HEK293 (cell line): Measurements from ENCODE around the gene MAU2.

Source experiments
- CTCF ChIA-PET: fragments of 350-600 bp; formaldehyde crosslinking; extraction: SDS; loops from one replicate; lab custom pipeline; 2021; ENCODE audit warnings: antibody characterized with exemption; lab: Yijun Ruan, JAX
- POLR2A ChIA-PET: fragments of 300-600 bp; formaldehyde crosslinking; extraction: SDS; loops from one replicate; lab custom pipeline; 2020; ENCODE audit warnings: antibody characterized with exemption, inconsistent platforms; lab: Yijun Ruan, JAX
- H3K27ac ChIP-seq: fragments of 200-500 bp; sonication (Bioruptor generic); 2 replicates; pipeline ENCODE4 v1.5.1; 2014; ENCODE audit warnings: low read depth, low read length, control low read depth, inconsistent platforms; ENCODE audit errors: extremely low read depth
- H3K36me3 ChIP-seq, 2 experiments: fragments of 200-500 bp in 1 of 2; sonication (Bioruptor generic) in 1 of 2; 1 replicate in 1 of 2; 2 replicates in 1 of 2; pipeline ENCODE4 v1.5.1; 2014 to 2017; ENCODE audit warnings: inconsistent platforms in 2 of 2, low read length in 2 of 2; ENCODE audit not compliant: control insufficient read depth in 2 of 2, insufficient read depth in 1 of 2
- H3K4me1 ChIP-seq: fragments of 200-500 bp; sonication (Bioruptor generic); 2 replicates; pipeline ENCODE4 v1.5.1; 2014; ENCODE audit warnings: mild to moderate bottlenecking, low read length, inconsistent platforms; ENCODE audit not compliant: control insufficient read depth, insufficient read depth
- H3K4me3 ChIP-seq: 2 replicates; pipeline ENCODE4 v1.5.1; 2011; ENCODE audit warnings: low read depth, mild to moderate bottlenecking, control low read depth, low read length, moderate library complexity
- H3K9me3 ChIP-seq: fragments of 200-500 bp; sonication (Bioruptor generic); 2 replicates; pipeline ENCODE4 v1.5.1; 2014; ENCODE audit warnings: low read depth, low read length, inconsistent platforms; ENCODE audit not compliant: control insufficient read depth, insufficient read depth
- BCL11A ChIP-seq: fragments of 450-650 bp; formaldehyde crosslinking; IDR thresholded peaks from 2 replicates; pipeline ENCODE4 v1.5.1; 2016; ENCODE audit warnings: low read depth, missing biosample characterization, missing genetic modification characterization
- GFI1B ChIP-seq: fragments of 450-650 bp; formaldehyde crosslinking; IDR thresholded peaks from 2 replicates; pipeline ENCODE4 v1.5.1; 2016; ENCODE audit warnings: missing biosample characterization, missing genetic modification characterization
- GLIS2 ChIP-seq: fragments of 450-650 bp; formaldehyde crosslinking; IDR thresholded peaks from 2 replicates; pipeline ENCODE4 v1.5.1; 2016; ENCODE audit warnings: missing biosample characterization, missing genetic modification characterization
- HOXD13 ChIP-seq: sonication (generic); formaldehyde crosslinking; IDR thresholded peaks from 2 replicates; pipeline ENCODE4 v1.8.0; 2022; ENCODE audit warnings: missing genetic modification reagents, borderline replicate concordance
- KLF10 ChIP-seq: fragments of 450-650 bp; IDR thresholded peaks from 2 replicates; pipeline ENCODE4 v1.5.1; 2018; ENCODE audit warnings: missing biosample characterization, mild to moderate bottlenecking, missing genetic modification characterization
- KLF7 ChIP-seq: fragments of 450-650 bp; formaldehyde crosslinking; IDR thresholded peaks from 2 replicates; pipeline ENCODE4 v1.5.1; 2016; ENCODE audit warnings: missing biosample characterization, missing genetic modification characterization, borderline replicate concordance
- KLF9 ChIP-seq: fragments of 450-650 bp; formaldehyde crosslinking; IDR thresholded peaks from 2 replicates; pipeline ENCODE4 v1.5.1; 2016; ENCODE audit warnings: missing biosample characterization, missing genetic modification characterization, low read depth
- MYNN ChIP-seq: fragments of 450-650 bp; formaldehyde crosslinking; IDR thresholded peaks from 2 replicates; pipeline ENCODE4 v1.5.1; 2016; ENCODE audit warnings: missing biosample characterization, missing genetic modification characterization, borderline replicate concordance
- SETDB1 ChIP-seq: IDR thresholded peaks from one replicate; pipeline ENCODE4 v1.6.1; 2017; ENCODE audit warnings: mild to moderate bottlenecking, low read length, moderate library complexity, mixed read lengths; ENCODE audit not compliant: insufficient read length
- SP2 ChIP-seq: fragments of 450-650 bp; formaldehyde crosslinking; IDR thresholded peaks from 2 replicates; pipeline ENCODE4 v1.5.1; 2016; ENCODE audit warnings: missing biosample characterization, missing genetic modification characterization
- SP3 ChIP-seq: fragments of 450-650 bp; formaldehyde crosslinking; IDR thresholded peaks from 2 replicates; pipeline ENCODE4 v1.5.1; 2016; ENCODE audit warnings: missing biosample characterization, missing genetic modification characterization
- ZBTB1 ChIP-seq: fragments of 450-650 bp; formaldehyde crosslinking; IDR thresholded peaks from 2 replicates; pipeline ENCODE4 v1.5.1; 2016; ENCODE audit warnings: missing biosample characterization, missing genetic modification characterization
- ZFP41 ChIP-seq: fragments of 450-650 bp; formaldehyde crosslinking; IDR thresholded peaks from 2 replicates; pipeline ENCODE4 v1.5.1; 2016; ENCODE audit warnings: missing biosample characterization, missing genetic modification characterization, borderline replicate concordance
- ZIC2 ChIP-seq: fragments of 450-650 bp; formaldehyde crosslinking; IDR thresholded peaks from 2 replicates; pipeline ENCODE4 v1.5.1; 2016; ENCODE audit warnings: missing biosample characterization, missing genetic modification characterization
- ZNF335 ChIP-seq: fragments of 450-650 bp; formaldehyde crosslinking; conservative IDR thresholded peaks from 2 replicates; pipeline ENCODE4 v1.5.1; 2016; ENCODE audit warnings: missing biosample characterization, missing genetic modification characterization
- ZNF426 ChIP-seq: fragments of 450-650 bp; formaldehyde crosslinking; IDR thresholded peaks from 2 replicates; pipeline ENCODE4 v1.5.1; 2017; ENCODE audit warnings: missing biosample characterization, missing genetic modification characterization, mild to moderate bottlenecking, inconsistent platforms, moderate library complexity
- ZNF529 ChIP-seq: fragments of 450-650 bp; formaldehyde crosslinking; IDR thresholded peaks from 2 replicates; pipeline ENCODE4 v1.5.1; 2017; ENCODE audit warnings: missing genetic modification characterization, missing biosample characterization; ENCODE audit not compliant: insufficient replicate concordance
- ZNF555 ChIP-seq: fragments of 450-650 bp; formaldehyde crosslinking; conservative IDR thresholded peaks from 2 replicates; pipeline ENCODE4 v1.5.1; 2017; ENCODE audit warnings: missing biosample characterization, mild to moderate bottlenecking, missing genetic modification characterization, inconsistent platforms
- ZNF560 ChIP-seq: fragments of 450-650 bp; formaldehyde crosslinking; IDR thresholded peaks from 2 replicates; pipeline ENCODE4 v1.5.1; 2017; ENCODE audit warnings: missing biosample characterization, missing genetic modification characterization, borderline replicate concordance
- ZNF561 ChIP-seq: fragments of 450-650 bp; IDR thresholded peaks from 2 replicates; pipeline ENCODE4 v1.5.1; 2018; ENCODE audit warnings: missing biosample characterization, missing genetic modification characterization, borderline replicate concordance
- ZNF596 ChIP-seq: fragments of 450-650 bp; IDR thresholded peaks from 2 replicates; pipeline ENCODE4 v1.5.0; 2018; ENCODE audit warnings: missing biosample characterization, mild to moderate bottlenecking, missing genetic modification characterization, moderate library complexity
- ZNF747 ChIP-seq: fragments of 450-650 bp; formaldehyde crosslinking; IDR thresholded peaks from 2 replicates; pipeline ENCODE4 v1.5.1; 2016; ENCODE audit warnings: missing biosample characterization, missing genetic modification characterization
- ZNF785 ChIP-seq: fragments of 450-650 bp; formaldehyde crosslinking; IDR thresholded peaks from 2 replicates; pipeline ENCODE4 v1.5.1; 2016; ENCODE audit warnings: missing biosample characterization, missing genetic modification characterization
- TF ChIP-seq, protein P1 (sequence below): fragments of 450-650 bp; formaldehyde crosslinking; IDR thresholded peaks from 2 replicates; pipeline ENCODE4 v1.5.1; 2017; ENCODE audit warnings: missing biosample characterization, missing genetic modification characterization
- TF ChIP-seq, protein P2 (sequence below): fragments of 450-650 bp; formaldehyde crosslinking; optimal IDR thresholded peaks from 2 replicates; pipeline ENCODE3; 2016; ENCODE audit warnings: missing biosample characterization, mild to moderate bottlenecking, missing genetic modification characterization
- TF ChIP-seq, protein P3 (sequence below): fragments of 450-650 bp; formaldehyde crosslinking; IDR thresholded peaks from 2 replicates; pipeline ENCODE4 v1.5.1; 2016; ENCODE audit warnings: missing biosample characterization, missing genetic modification characterization
- TF ChIP-seq, protein P4 (sequence below): fragments of 450-650 bp; formaldehyde crosslinking; conservative IDR thresholded peaks from 2 replicates; pipeline ENCODE4 v1.5.1; 2016; ENCODE audit warnings: low read depth, missing biosample characterization, missing genetic modification characterization

MAU2 gene

DNA sequence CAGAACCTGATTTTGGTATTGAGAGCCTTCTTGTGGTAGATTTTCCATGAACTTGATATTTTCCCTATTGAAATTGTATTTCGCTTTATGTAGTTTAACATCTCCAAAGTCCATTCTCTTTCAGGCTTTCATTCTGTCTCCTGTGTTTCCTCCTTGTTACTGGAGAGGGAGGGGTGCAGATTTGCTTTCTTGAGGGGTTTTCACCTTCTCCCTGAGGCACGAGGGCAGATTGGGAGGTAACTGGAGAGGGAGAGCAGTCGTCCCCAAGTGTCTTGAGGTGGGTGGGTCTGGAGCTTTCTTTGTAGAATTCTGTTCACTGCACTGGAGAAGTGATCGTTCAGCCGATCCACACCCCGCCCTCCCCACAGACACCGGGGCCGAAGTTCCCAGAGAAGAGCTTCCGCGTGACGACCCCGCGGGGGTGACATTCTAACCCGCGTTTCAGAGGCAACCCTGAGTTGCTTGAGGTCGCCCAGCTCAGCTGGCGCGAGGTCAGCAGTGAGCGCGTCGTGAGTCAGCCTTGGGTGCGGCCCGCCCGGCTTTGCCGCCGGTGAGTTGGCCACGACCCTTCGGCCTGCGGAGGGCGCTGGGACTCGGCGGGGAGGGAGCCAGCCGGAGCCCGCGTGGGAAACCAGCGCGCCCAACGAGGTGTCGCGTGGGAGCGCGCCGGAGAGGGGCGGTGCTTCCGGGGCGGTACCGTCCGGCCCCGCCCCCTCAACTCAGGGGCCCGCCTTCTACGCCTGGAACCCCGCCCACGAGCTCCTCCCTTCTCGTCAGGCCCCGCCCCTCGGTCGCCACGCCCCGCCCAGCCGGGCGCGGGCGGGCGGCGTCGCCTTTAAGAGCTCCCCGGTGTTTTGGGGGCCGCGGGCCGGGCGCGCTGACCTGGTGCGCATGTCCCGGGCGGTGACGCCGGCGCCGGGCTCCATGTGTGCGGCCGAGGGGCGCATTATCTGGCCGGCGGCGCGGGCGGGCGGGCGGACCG lies 84.5 kb downstream of the MAU2 start, which contains the start of gene GATAD2A (continued):
- TF ChIP-seq ZNF596 (tag by site-specific recombination) (no peak), ZNF529 (tag by site-specific recombination) (no peak), ZNF335 (tag by site-specific recombination) (peak; percentile 18; the same call in 1 of the 2 replicates), SETDB1 (no peak), ZNF747 (tag by site-specific recombination) (no peak), ZNF426 (no peak), BCL11A (tag by site-specific recombination) (no peak), ZFP41 (tag by site-specific recombination) (no peak), SP2 (tag by site-specific recombination) (peak; percentile 88), HOXD13 (no peak), ZNF555 (tag by site-specific recombination) (no peak), KLF7 (0 out of 2 replicates have a peak, but pooled peaks have one; percentile 44), ZNF785 (tag by site-specific recombination) (peak; percentile 82; the same call in 1 of the 2 replicates), ZNF561 (tag by site-specific recombination) (peak; percentile 54; the same call in 1 of the 2 replicates), SP3 (tag by site-specific recombination) (peak; percentile 92), ZBTB1 (tag by site-specific recombination) (no peak), KLF10 (tag by site-specific recombination) (peak; percentile 78)
- TF ChIP-seq, protein P1, sequence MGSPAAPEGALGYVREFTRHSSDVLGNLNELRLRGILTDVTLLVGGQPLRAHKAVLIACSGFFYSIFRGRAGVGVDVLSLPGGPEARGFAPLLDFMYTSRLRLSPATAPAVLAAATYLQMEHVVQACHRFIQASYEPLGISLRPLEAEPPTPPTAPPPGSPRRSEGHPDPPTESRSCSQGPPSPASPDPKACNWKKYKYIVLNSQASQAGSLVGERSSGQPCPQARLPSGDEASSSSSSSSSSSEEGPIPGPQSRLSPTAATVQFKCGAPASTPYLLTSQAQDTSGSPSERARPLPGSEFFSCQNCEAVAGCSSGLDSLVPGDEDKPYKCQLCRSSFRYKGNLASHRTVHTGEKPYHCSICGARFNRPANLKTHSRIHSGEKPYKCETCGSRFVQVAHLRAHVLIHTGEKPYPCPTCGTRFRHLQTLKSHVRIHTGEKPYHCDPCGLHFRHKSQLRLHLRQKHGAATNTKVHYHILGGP (tag by site-specific recombination): no peak
- TF ChIP-seq, protein P2, sequence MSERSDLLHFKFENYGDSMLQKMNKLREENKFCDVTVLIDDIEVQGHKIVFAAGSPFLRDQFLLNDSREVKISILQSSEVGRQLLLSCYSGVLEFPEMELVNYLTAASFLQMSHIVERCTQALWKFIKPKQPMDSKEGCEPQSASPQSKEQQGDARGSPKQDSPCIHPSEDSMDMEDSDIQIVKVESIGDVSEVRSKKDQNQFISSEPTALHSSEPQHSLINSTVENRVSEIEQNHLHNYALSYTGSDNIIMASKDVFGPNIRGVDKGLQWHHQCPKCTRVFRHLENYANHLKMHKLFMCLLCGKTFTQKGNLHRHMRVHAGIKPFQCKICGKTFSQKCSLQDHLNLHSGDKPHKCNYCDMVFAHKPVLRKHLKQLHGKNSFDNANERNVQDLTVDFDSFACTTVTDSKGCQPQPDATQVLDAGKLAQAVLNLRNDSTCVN (tag by site-specific recombination): peak; percentile 83

DNA sequence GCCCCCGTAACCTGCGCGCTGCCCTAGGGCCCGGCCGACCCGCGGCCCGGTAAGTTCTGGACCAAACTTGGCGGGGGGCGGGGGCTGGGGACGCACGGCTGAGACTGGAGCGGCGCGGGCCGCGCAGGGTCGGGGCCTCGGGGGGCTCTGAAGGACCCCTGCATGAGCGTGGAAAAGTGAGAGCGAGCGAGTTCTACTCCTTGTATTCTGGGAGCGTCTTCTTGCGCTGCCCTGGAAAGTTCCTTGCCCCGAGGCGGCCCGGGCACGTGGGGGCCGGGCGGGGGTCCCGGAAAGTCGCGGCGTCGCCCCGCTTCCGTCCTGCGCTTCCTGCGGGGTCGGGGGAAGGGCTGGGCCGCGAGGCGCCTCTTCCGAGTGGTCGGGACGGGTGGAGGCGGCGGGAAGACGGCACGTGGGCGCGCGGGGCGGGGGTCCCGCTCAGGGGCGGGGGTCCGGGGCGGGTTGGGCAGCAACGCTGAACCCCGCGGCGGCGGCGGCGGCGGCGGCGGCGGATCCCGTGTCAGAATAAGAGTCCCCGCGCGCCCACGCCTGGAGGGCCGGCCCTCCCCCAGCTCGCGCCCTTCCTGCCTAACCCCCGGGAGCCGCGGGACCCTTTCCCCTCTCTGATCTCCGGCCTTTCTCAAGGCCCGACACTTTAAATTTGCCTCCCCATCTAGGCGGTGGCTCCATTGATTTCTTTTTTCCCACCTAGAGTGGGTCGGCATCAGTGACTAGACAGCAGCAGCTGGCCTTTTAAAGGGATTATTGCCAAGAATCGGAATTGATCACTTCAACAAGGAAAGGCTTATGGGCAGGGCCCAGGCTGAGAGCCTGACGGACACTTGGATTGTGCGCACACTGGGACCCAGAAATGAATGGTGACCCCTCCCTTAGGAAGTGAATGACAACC lies 85.6 kb downstream of the MAU2 start:
- POLR2A ChIA-PET: interaction anchor here (0.5 to 2.5 kb wide), 21 partner anchors 8 to 646 kb away, joined by 3 to 31 read pairs (median 4); partner anchors contain the start of gene TSSK6
- H3K9me3 ChIP-seq: no peaks in the 10 kb centered on the region
- H3K36me3 ChIP-seq: peaks cover 0 to 4% of the 10 kb centered on the region in 2 experiments; a peak in 1 of 3 replicates
- CTCF ChIA-PET: interaction anchor here (0.5 to 2.4 kb wide), 9 partner anchors 37 to 95 kb away, joined by 3 to 10 read pairs (median 3); no protein-coding TSS in a partner anchor
- peak overlapping the region; percentile 78 for H3K4me3 ChIP-seq
- H3K4me1 ChIP-seq: peaks cover 22% of the 10 kb centered on the region
- H3K27ac ChIP-seq: peak overlapping the region; percentile 72
- TF ChIP-seq SP3 (tag by site-specific recombination) (no peak), ZNF560 (no peak), GFI1B (tag by site-specific recombination) (no peak), GLIS2 (no peak), KLF9 (tag by site-specific recombination) (peak; percentile 35; the same call in 1 of the 2 replicates), ZIC2 (tag by site-specific recombination) (peak; percentile 24; the same call in 1 of the 2 replicates), MYNN (tag by site-specific recombination) (peak; percentile 94)
- TF ChIP-seq, protein P3, sequence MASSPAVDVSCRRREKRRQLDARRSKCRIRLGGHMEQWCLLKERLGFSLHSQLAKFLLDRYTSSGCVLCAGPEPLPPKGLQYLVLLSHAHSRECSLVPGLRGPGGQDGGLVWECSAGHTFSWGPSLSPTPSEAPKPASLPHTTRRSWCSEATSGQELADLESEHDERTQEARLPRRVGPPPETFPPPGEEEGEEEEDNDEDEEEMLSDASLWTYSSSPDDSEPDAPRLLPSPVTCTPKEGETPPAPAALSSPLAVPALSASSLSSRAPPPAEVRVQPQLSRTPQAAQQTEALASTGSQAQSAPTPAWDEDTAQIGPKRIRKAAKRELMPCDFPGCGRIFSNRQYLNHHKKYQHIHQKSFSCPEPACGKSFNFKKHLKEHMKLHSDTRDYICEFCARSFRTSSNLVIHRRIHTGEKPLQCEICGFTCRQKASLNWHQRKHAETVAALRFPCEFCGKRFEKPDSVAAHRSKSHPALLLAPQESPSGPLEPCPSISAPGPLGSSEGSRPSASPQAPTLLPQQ (tag by site-specific recombination): no peak
- TF ChIP-seq, protein P4, sequence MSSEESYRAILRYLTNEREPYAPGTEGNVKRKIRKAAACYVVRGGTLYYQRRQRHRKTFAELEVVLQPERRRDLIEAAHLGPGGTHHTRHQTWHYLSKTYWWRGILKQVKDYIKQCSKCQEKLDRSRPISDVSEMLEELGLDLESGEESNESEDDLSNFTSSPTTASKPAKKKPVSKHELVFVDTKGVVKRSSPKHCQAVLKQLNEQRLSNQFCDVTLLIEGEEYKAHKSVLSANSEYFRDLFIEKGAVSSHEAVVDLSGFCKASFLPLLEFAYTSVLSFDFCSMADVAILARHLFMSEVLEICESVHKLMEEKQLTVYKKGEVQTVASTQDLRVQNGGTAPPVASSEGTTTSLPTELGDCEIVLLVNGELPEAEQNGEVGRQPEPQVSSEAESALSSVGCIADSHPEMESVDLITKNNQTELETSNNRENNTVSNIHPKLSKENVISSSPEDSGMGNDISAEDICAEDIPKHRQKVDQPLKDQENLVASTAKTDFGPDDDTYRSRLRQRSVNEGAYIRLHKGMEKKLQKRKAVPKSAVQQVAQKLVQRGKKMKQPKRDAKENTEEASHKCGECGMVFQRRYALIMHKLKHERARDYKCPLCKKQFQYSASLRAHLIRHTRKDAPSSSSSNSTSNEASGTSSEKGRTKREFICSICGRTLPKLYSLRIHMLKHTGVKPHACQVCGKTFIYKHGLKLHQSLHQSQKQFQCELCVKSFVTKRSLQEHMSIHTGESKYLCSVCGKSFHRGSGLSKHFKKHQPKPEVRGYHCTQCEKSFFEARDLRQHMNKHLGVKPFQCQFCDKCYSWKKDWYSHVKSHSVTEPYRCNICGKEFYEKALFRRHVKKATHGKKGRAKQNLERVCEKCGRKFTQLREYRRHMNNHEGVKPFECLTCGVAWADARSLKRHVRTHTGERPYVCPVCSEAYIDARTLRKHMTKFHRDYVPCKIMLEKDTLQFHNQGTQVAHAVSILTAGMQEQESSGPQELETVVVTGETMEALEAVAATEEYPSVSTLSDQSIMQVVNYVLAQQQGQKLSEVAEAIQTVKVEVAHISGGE (tag by site-specific recombination): peak; percentile 44; the same call in 1 of the 2 replicates
